Sigmoid colon (tissue), 4 donors: ENCODE measurements around the gene YBX1.

Experiments used
- POLR2A ChIP-seq, 2 donors: fragments of 450-650 bp; IDR thresholded peaks; one replicate each; pipeline ENCODE4 v1.6.1; 2016; ENCODE audit warnings: antibody characterized with exemption in 2 of 2, mild to moderate bottlenecking in 2 of 2, moderate library complexity in 2 of 2
- POLR2AphosphoS5 ChIP-seq, 4 donors: sonication (generic); formaldehyde crosslinking; IDR thresholded peaks; one replicate each; pipeline ENCODE4 v1.6.1; 2017; ENCODE audit warnings: antibody characterized with exemption in 4 of 4
- TF ChIP-seq, protein P1 (sequence below), 4 experiments: fragments of 450-650 bp in 3 of 4; fragments of 200-600 bp in 1 of 4; IDR thresholded peaks; one replicate each; pipeline ENCODE4 v1.5.1; 2016 to 2019; ENCODE audit warnings: antibody characterized with exemption in 4 of 4, mild to moderate bottlenecking in 3 of 4, moderate library complexity in 2 of 4

- TF ChIP-seq, protein P1, sequence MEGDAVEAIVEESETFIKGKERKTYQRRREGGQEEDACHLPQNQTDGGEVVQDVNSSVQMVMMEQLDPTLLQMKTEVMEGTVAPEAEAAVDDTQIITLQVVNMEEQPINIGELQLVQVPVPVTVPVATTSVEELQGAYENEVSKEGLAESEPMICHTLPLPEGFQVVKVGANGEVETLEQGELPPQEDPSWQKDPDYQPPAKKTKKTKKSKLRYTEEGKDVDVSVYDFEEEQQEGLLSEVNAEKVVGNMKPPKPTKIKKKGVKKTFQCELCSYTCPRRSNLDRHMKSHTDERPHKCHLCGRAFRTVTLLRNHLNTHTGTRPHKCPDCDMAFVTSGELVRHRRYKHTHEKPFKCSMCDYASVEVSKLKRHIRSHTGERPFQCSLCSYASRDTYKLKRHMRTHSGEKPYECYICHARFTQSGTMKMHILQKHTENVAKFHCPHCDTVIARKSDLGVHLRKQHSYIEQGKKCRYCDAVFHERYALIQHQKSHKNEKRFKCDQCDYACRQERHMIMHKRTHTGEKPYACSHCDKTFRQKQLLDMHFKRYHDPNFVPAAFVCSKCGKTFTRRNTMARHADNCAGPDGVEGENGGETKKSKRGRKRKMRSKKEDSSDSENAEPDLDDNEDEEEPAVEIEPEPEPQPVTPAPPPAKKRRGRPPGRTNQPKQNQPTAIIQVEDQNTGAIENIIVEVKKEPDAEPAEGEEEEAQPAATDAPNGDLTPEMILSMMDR (IDR thresholded peaks at IDR 0.05): no peak
- TF ChIP-seq POLR2AphosphoS5 (IDR thresholded peaks at IDR 0.05) (no peak), POLR2A (IDR thresholded peaks at IDR 0.05) (no peak)
Measured at GRCh38 chr1:42660907-42661500, 21.2 kb upstream of the YBX1 start.
